ENCODE data around the gene FCGR3A. TPM values are rescaled to one million over a fixed set of nuclear protein-coding genes. Genes with fewer than 3 reads are reported as not detected.

FCGR3A gene
- total RNA-seq, 1 experiment from 2014 or later: not detected

DNA sequence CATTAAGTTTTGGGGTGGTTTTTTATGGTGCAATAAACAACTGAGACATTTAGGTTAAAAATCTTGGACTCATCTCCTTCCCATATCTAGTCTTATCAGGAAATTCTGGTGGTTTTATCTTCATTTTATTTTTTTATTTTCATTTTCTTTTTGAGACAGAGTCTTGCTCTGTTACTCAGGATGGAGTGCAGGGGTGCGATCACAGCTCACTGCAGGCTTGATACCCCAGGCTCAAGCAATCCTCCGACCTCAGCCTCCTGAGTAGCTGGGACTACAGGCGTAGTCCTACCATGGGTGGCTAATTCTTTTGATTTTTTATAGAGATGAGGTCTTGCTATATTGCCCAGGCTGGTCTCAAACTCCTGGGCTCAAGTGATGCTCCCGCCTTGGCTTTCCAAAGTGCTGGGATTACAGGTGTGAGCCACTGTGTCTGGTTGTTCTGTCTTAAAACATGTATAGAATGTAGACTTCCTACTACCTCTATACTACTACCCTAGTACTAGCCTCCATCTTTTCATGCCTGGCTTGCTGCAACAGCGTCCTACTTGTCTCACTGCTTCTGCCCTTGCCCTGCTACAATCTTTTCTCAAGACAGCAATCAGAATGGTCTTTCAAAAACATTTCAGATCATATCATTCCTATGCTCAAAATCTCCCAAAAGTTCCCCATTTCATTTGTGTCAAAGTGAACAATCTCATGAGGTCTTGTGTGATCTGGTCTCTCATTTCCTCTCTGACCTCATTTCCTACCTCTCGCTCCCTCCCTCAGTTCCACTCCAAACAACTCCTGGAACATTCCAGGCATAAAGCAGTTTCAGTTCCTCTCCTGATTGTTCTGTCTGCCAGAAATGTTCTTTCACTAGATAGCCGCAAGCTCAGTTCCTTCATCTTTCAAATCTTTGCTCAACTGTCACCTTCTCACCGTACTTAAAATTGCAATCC lies 50.2 kb downstream of the FCGR3A start:
- BruUV-seq (replicated peaks): no TSS peak
- DNase-seq (no peak), ATAC-seq (no peak)
- Histone ChIP-seq H3F3A (ENCODE audit: low read length, unreplicated experiment) (no peaks in the 10 kb centered on the region), H3K4me2 (ENCODE audit: low read length) (no peak overlapping the region), H3K9me3 (ENCODE audit: low read length) (no peaks in the 10 kb centered on the region), H4K20me1 (ENCODE audit: low read length) (no peaks in the 10 kb centered on the region), H3K9me2 (replicated peaks; ENCODE audit: low read length) (no peaks in the 10 kb centered on the region), H3K27me3 (ENCODE audit: low read length) (peaks cover 20% of the 10 kb centered on the region), H2AFZ (ENCODE audit: low read length) (no peak overlapping the region), H3K79me2 (ENCODE audit: low read length) (no peaks in the 10 kb centered on the region), H3K36me3 (ENCODE audit: low read depth, low read length) (no peaks in the 10 kb centered on the region), H3K4me3 (ENCODE audit: low read length) (no peak overlapping the region), H3K4me1 (ENCODE audit: insufficient read depth, low read length) (no peaks in the 10 kb centered on the region), H3K9ac (ENCODE audit: low read length) (no peak overlapping the region), H3K27ac (ENCODE audit: low read length) (no peak overlapping the region)
- ChIA-PET POLR2A (ENCODE audit: unreplicated experiment) (no interaction called here), CTCF (no interaction called here)
- intact Hi-C loops (cut with micrococcal nuclease): no loop called here
- TF ChIP-seq EZH2phosphoT487 (IDR thresholded peaks at IDR 0.05; ENCODE audit: borderline replicate concordance, low read length): no peak
- no peak for TF ChIP-seq EZH2 (IDR thresholded peaks at IDR 0.05; ENCODE audit: low read length, unreplicated experiment)
- TF ChIP-seq, protein P1, sequence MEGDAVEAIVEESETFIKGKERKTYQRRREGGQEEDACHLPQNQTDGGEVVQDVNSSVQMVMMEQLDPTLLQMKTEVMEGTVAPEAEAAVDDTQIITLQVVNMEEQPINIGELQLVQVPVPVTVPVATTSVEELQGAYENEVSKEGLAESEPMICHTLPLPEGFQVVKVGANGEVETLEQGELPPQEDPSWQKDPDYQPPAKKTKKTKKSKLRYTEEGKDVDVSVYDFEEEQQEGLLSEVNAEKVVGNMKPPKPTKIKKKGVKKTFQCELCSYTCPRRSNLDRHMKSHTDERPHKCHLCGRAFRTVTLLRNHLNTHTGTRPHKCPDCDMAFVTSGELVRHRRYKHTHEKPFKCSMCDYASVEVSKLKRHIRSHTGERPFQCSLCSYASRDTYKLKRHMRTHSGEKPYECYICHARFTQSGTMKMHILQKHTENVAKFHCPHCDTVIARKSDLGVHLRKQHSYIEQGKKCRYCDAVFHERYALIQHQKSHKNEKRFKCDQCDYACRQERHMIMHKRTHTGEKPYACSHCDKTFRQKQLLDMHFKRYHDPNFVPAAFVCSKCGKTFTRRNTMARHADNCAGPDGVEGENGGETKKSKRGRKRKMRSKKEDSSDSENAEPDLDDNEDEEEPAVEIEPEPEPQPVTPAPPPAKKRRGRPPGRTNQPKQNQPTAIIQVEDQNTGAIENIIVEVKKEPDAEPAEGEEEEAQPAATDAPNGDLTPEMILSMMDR (conservative IDR thresholded peaks at IDR 0.05; ENCODE audit: low read depth, low read length): no peak

DNA sequence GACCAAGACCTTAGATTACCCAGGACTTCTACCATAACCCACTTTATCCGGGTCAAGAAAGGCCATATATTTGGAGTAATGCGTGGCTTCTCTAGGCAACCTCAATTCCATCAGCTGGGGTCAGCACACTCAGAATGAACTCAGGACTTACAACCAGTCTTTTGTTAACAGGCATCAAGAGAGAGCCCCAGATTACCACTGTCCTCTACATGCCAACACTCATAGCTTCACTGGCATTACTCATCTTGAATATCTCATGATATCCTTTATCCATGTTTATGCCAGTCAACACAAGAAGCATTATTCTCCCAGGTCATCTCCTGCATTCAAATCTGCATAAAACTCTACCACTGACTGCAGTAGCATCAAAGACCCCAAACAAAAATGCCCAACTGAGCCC lies 51.0 kb downstream of the FCGR3A start:
- H3K4me2 ChIP-seq (ENCODE audit: low read length): no peak overlapping the region
- ATAC-seq: no peak
- no peak overlapping the region for H3K9ac ChIP-seq (ENCODE audit: low read length)
- no peak overlapping the region for H3K4me3 ChIP-seq (ENCODE audit: low read length)
- POLR2A ChIA-PET (ENCODE audit: unreplicated experiment): no interaction called here
- no peaks in the 10 kb centered on the region for H3K79me2 ChIP-seq (ENCODE audit: low read length)
- H3K9me2 ChIP-seq (replicated peaks; ENCODE audit: low read length): no peaks in the 10 kb centered on the region
- CTCF ChIA-PET: interaction anchor here (0.6 kb wide), 1 partner anchor 240 kb away, joined by 3 read pairs; no protein-coding TSS in a partner anchor
- no peaks in the 10 kb centered on the region for H3F3A ChIP-seq (ENCODE audit: low read length, unreplicated experiment)
- H3K27ac ChIP-seq (ENCODE audit: low read length): no peak overlapping the region
- TF ChIP-seq EZH2 (IDR thresholded peaks at IDR 0.05; ENCODE audit: low read length, unreplicated experiment) (no peak), EZH2phosphoT487 (IDR thresholded peaks at IDR 0.05; ENCODE audit: borderline replicate concordance, low read length) (no peak)
- TF ChIP-seq, protein P1 (conservative IDR thresholded peaks at IDR 0.05; ENCODE audit: low read depth, low read length): no peak
- no peaks in the 10 kb centered on the region for H4K20me1 ChIP-seq (ENCODE audit: low read length)
- H3K9me3 ChIP-seq (ENCODE audit: low read length): no peaks in the 10 kb centered on the region
- no TSS peak for BruUV-seq (replicated peaks)
- no peaks in the 10 kb centered on the region for H3K4me1 ChIP-seq (ENCODE audit: insufficient read depth, low read length)
- H3K36me3 ChIP-seq (ENCODE audit: low read depth, low read length): no peaks in the 10 kb centered on the region
- DNase-seq: no peak
- peaks cover 20% of the 10 kb centered on the region for H3K27me3 ChIP-seq (ENCODE audit: low read length)
- H2AFZ ChIP-seq (ENCODE audit: low read length): no peak overlapping the region
- intact Hi-C loops (cut with micrococcal nuclease): no loop called here

DNA sequence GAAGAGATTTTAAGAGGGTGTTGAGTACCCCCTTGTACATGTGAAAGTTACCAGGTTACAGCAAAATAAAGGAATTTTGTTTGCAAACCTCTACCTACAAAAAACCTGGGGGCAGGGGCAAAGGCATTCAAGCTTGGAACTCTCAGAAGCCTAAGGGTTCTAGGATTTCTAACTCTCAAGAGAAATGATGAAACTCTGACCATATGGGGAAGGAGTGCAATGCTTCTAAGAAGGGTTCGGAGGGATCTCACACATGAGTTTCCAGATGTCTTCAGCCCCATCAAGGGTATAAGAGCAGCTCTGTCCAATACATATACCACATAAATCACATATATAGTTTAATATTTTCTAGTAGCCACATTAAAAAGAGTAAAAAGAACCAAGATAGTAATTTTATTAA lies 51.7 kb downstream of the FCGR3A start:
- no peak for ATAC-seq
- Histone ChIP-seq H3K4me1 (ENCODE audit: insufficient read depth, low read length) (no peaks in the 10 kb centered on the region), H3K4me2 (ENCODE audit: low read length) (no peak overlapping the region), H3K9me2 (replicated peaks; ENCODE audit: low read length) (no peaks in the 10 kb centered on the region), H3K36me3 (ENCODE audit: low read depth, low read length) (no peaks in the 10 kb centered on the region), H3K4me3 (ENCODE audit: low read length) (no peak overlapping the region), H3K79me2 (ENCODE audit: low read length) (no peaks in the 10 kb centered on the region), H3F3A (ENCODE audit: low read length, unreplicated experiment) (no peaks in the 10 kb centered on the region), H4K20me1 (ENCODE audit: low read length) (no peaks in the 10 kb centered on the region), H3K9me3 (ENCODE audit: low read length) (no peaks in the 10 kb centered on the region), H3K27me3 (ENCODE audit: low read length) (peaks cover 20% of the 10 kb centered on the region), H2AFZ (ENCODE audit: low read length) (no peak overlapping the region), H3K9ac (ENCODE audit: low read length) (no peak overlapping the region), H3K27ac (ENCODE audit: low read length) (no peak overlapping the region)
- POLR2A ChIA-PET (ENCODE audit: unreplicated experiment): interaction anchor here (0.7 kb wide), 1 partner anchor 351 kb away, joined by 3 read pairs; no protein-coding TSS in a partner anchor
- TF ChIP-seq, protein P1 (conservative IDR thresholded peaks at IDR 0.05; ENCODE audit: low read depth, low read length): no peak
- no TSS peak for BruUV-seq (replicated peaks)
- no peak for DNase-seq
- intact Hi-C loops (cut with micrococcal nuclease): no loop called here
- CTCF ChIA-PET: no interaction called here
